ENCODE measurements around the gene NANOGP8.

NANOGP8 gene

GRCh38 chr15:35080226-35080625 lies 4.9 kb downstream of the NANOGP8 start:
- Histone ChIP-seq H4K20me1 (no peaks in the 10 kb centered on the region), H3K4me2 (no peak overlapping the region), H3K9ac (no peak overlapping the region), H3K36me3 (no peaks in the 10 kb centered on the region), H3K27me3 (no peaks in the 10 kb centered on the region), H3K27ac (no peak overlapping the region), H3K9me3 (replicated peaks in 1 of 11) (peaks cover 16 to 22% (median 19%) of the 10 kb centered on the region in 11 experiments), H3K4me1 (no peaks in the 10 kb centered on the region), H3K4me3 (no peak overlapping the region)
- TF ChIP-seq Cebpa-rat (IDR thresholded peaks at IDR 0.05), result no peak

DNA sequence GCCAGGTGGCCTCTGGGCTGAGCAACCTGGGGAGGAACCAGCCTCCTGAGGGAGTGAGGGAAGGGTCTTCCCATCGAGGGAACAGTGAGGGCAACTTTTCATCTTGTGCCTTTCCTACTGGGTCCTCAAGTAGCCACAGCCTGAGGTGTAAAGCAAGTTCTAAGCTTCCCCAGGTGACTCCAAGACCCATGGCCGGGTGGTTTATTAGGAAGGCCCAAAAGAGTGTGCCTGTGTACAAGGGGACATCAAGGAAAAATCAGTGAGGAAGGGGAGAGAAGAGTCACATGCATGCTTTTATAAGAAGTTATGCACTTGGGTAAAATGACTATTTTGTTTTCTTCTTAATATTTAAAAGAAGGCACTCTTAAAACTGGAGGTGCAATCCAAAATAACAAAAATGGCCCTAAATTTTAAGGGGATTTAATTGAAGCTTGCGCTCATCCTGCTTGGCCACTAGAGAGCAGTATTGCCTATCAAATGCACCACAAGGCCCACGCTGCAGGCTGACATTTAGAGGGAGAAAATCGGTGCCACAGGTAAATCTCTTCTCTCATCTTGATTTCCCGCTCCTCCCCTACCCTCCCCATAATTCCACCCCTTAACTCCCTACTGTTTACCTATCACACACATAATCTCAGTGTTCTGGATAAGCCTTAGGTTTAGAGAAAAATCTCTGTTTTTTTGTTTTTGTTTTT lies 6.7 kb downstream of the NANOGP8 start:
- H3K27ac ChIP-seq, result no peak overlapping the region
- no peaks in the 10 kb centered on the region for H3K36me3 ChIP-seq
- peaks cover 16 to 22% (median 19%) of the 10 kb centered on the region in 11 experiments for H3K9me3 ChIP-seq (replicated peaks in 1 of 11)
- TF ChIP-seq Cebpa-rat (IDR thresholded peaks at IDR 0.05), result no peak
- no peak overlapping the region for H3K4me3 ChIP-seq
- no peaks in the 10 kb centered on the region for H4K20me1 ChIP-seq
- no peak overlapping the region for H3K9ac ChIP-seq
- H3K4me2 ChIP-seq, result no peak overlapping the region
- H3K27me3 ChIP-seq, result no peaks in the 10 kb centered on the region
- H3K4me1 ChIP-seq, result no peaks in the 10 kb centered on the region

- Histone ChIP-seq H3K4me1 (peaks cover 0 to 4% (median 0%) of the 10 kb centered on the region in 10 experiments; a peak in 1 of 20 replicates), H4K20me1 (no peaks in the 10 kb centered on the region), H3K27ac (no peak overlapping the region), H3K4me2 (no peak overlapping the region), H3K9ac (no peak overlapping the region), H3K9me3 (replicated peaks in 1 of 11) (no peaks in the 10 kb centered on the region), H3K36me3 (no peaks in the 10 kb centered on the region), H3K27me3 (no peaks in the 10 kb centered on the region), H3K4me3 (no peak overlapping the region)
- TF ChIP-seq Cebpa-rat (IDR thresholded peaks at IDR 0.05), result no peak
These were observed 14.0 kb downstream of the NANOGP8 start for GRCh38 chr15:35071106-35071505.

DNA sequence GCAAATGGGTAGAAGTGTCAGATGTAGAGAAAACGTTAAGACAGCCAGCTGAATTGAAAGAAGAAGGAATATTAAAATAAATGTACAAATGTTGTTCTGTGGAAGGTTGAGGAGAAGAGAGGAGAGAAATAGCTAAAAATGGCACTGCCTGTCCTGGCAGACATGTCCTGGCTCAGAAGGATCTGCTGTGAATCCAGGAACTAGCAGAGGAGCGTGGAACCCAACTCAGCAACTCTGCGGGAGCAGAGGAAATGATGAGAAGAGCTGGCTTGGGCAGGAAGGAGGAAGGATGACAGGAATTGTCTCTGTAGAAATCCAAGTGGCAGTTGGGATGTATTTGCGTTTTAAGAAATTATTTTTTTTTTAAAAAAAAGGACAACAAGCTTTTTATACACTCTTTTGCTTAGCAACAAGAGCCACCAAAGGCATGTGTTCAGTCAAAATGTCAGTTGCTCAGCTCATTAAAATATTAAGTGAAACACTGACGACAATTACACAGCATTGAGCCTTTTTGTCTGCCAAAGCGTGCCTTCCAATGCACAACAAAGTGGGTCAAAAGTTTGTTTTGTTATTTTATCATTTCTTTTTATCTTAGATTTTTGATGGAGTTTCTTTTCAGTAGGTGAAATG lies 16.1 kb downstream of the NANOGP8 start:
- Histone ChIP-seq H3K36me3 (no peaks in the 10 kb centered on the region), H3K27ac (no peak overlapping the region), H3K4me3 (no peak overlapping the region), H4K20me1 (no peaks in the 10 kb centered on the region), H3K4me1 (peaks cover 0 to 4% (median 0%) of the 10 kb centered on the region in 10 experiments; a peak in 1 of 20 replicates), H3K27me3 (no peaks in the 10 kb centered on the region), H3K4me2 (peak overlapping the region in 1 of 11 experiments; percentile 26; a peak in 1 of 22 replicates), H3K9ac (no peak overlapping the region), H3K9me3 (replicated peaks in 1 of 11) (no peaks in the 10 kb centered on the region)
- TF ChIP-seq Cebpa-rat (IDR thresholded peaks at IDR 0.05), result no peak

DNA sequence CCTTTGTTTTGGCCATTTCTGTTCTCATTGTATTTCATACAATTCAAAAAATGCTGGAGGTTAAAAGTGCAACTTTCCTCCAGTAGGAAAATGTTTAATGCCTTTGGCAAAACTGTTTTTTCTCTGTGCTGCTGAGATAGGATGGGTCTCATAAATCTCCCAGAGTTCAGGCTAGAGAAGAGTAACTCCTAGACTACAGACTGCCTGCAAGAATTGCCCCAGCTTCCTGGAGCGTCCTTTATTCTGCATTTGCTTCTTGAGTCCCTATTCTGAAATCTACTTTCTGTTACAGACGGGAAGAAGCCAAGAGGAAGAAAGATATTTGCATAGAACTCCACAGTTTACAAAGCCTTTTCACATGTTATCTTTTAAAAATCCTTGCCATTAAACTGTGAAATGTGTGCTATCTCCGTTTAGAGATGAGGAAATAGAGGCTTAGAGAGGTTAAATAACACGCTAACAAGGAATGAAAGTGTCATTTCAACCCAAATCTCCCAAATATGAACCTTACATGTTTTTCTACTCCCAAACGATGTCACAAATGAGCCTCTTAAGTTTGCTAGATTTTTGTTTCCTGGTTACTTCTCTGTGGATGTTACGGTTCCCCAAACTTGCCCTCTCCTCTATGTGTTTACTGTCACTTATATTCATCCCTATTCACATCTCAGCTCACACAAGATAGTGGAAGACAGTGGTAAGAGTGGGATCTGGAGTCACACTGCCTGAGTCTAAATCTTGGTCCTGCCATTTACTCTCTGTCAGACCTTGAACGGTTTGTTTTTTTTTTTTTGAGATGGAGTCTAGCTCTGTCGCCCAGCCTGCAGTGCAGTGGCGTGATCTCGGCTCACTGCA lies 17.4 kb downstream of the NANOGP8 start:
- no peak overlapping the region for H3K4me3 ChIP-seq
- H3K27ac ChIP-seq, result no peak overlapping the region
- peaks cover 0 to 4% (median 0%) of the 10 kb centered on the region in 10 experiments; a peak in 1 of 20 replicates for H3K4me1 ChIP-seq
- no peaks in the 10 kb centered on the region for H3K9me3 ChIP-seq (replicated peaks in 1 of 11)
- H3K9ac ChIP-seq, result no peak overlapping the region
- H3K27me3 ChIP-seq, result no peaks in the 10 kb centered on the region
- no peaks in the 10 kb centered on the region for H4K20me1 ChIP-seq
- TF ChIP-seq Cebpa-rat (IDR thresholded peaks at IDR 0.05), result no peak
- no peaks in the 10 kb centered on the region for H3K36me3 ChIP-seq
- H3K4me2 ChIP-seq, result no peak overlapping the region

GRCh38 chr15:35066094-35066493 lies 19.0 kb downstream of the NANOGP8 start:
- Histone ChIP-seq H3K4me2 (no peak overlapping the region), H3K36me3 (no peaks in the 10 kb centered on the region), H3K9me3 (replicated peaks in 1 of 11) (no peaks in the 10 kb centered on the region), H3K27ac (no peak overlapping the region), H3K9ac (no peak overlapping the region), H3K4me3 (no peak overlapping the region), H3K27me3 (no peaks in the 10 kb centered on the region), H3K4me1 (peaks cover 0 to 4% (median 0%) of the 10 kb centered on the region in 10 experiments; a peak in 1 of 20 replicates), H4K20me1 (no peaks in the 10 kb centered on the region)
- TF ChIP-seq Cebpa-rat (IDR thresholded peaks at IDR 0.05), result no peak

GRCh38 chr15:35064576-35065190 lies 20.4 kb downstream of the NANOGP8 start:
- Histone ChIP-seq H3K4me3 (no peak overlapping the region), H3K36me3 (no peaks in the 10 kb centered on the region), H3K27me3 (no peaks in the 10 kb centered on the region), H4K20me1 (no peaks in the 10 kb centered on the region), H3K27ac (no peak overlapping the region), H3K4me1 (peaks cover 0 to 4% (median 0%) of the 10 kb centered on the region in 10 experiments; a peak in 1 of 20 replicates), H3K9me3 (replicated peaks in 1 of 11) (no peaks in the 10 kb centered on the region), H3K4me2 (no peak overlapping the region), H3K9ac (no peak overlapping the region)
- no peak for TF ChIP-seq Cebpa-rat (IDR thresholded peaks at IDR 0.05)

DNA sequence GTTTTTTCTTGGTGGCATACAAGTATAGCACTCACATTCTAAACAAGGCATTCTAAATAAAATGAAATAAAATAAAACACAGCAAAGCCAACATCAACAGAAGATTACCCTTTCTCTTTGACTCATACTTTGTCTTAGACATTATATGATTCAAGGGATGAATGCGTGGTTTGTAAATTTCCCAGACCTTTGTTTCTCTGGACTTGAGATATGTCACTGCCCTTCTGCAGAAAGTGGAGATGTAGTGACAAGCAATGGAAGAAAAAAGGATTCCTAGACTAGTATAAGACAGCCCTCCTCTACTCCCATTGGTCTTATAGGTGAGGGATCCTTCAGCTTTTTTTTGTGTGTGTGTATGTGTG lies 22.4 kb downstream of the NANOGP8 start:
- H3K9me3 ChIP-seq (replicated peaks in 1 of 11), result no peaks in the 10 kb centered on the region; a peak in 1 of 22 replicates
- H4K20me1 ChIP-seq, result no peaks in the 10 kb centered on the region
- H3K36me3 ChIP-seq, result no peaks in the 10 kb centered on the region
- peaks cover 0 to 18% (median 10%) of the 10 kb centered on the region in 10 experiments; a peak in 12 of 20 replicates for H3K4me1 ChIP-seq
- TF ChIP-seq Cebpa-rat (IDR thresholded peaks at IDR 0.05), result no peak
- H3K9ac ChIP-seq, result no peak overlapping the region
- no peak overlapping the region for H3K4me2 ChIP-seq
- no peak overlapping the region for H3K27ac ChIP-seq
- no peaks in the 10 kb centered on the region for H3K27me3 ChIP-seq
- H3K4me3 ChIP-seq, result no peak overlapping the region
